HG03108 (cell line): Measurements from ENCODE around the gene SECISBP2.

Source experiments
- ATAC-seq: cut with Tn5 transposase; IDR thresholded peaks from one replicate; pipeline ENCODE4 v1.9.1; 2021; ENCODE audit warnings: moderate library complexity; ENCODE audit not compliant: unreplicated experiment

The SECISBP2 gene

DNA sequence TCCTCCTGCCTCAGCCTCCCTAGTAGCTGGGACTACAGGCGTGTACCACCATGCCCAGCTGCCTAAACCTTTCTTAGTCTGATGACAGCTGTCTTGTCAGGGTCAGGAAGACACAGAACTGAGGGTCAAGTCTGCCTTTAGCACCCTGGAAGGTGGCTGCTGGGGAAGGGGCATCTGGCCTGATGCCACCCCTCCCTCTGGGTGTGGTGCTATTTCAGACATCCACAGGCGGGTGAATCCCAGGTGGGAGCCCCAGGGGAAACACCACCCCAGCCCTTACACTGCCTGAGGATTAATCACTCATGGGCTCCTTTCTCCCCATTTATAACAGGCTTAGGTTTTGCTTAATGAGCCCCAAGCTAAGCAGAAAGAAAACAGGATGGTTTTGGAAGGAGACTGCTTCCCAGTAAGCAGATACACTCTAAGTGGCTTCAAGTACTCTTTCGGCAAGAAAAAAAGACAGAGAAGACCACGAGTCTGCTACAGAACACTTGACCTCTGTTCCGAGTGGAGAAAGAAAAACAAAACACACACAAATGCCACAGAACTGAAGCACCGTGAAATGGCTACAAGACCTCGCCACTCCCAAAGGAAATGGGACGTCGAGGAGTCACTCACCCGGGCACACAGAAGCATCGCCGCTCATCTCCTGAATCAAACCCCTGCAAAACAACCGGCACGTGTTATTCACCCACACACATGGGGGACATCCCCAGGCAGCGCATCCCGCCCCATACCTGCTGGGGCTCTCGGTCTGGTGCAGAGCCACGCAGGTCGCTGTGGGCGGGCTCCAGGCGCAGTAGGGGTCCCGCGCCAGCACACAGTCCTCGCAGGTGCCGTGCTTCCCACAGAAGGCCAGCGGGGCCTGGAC, 62.4 kb downstream of the SECISBP2 start:
- no peak for ATAC-seq

DNA sequence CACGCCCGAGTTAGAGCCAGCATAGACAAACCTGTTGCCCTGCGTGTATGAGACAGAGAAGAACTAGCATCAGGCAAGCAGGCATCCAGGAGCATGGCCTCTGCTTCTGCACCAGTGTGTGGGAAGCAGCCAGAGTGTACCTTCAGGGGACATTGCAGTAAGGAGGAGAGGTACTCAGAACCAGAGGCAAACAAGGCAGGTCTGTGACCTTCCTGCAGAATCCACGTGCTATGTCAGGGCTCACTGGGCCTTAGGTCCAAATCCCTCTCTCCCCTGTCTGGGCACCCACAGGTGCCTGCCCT, 63.0 kb downstream of the SECISBP2 start:
- ATAC-seq: no peak

DNA sequence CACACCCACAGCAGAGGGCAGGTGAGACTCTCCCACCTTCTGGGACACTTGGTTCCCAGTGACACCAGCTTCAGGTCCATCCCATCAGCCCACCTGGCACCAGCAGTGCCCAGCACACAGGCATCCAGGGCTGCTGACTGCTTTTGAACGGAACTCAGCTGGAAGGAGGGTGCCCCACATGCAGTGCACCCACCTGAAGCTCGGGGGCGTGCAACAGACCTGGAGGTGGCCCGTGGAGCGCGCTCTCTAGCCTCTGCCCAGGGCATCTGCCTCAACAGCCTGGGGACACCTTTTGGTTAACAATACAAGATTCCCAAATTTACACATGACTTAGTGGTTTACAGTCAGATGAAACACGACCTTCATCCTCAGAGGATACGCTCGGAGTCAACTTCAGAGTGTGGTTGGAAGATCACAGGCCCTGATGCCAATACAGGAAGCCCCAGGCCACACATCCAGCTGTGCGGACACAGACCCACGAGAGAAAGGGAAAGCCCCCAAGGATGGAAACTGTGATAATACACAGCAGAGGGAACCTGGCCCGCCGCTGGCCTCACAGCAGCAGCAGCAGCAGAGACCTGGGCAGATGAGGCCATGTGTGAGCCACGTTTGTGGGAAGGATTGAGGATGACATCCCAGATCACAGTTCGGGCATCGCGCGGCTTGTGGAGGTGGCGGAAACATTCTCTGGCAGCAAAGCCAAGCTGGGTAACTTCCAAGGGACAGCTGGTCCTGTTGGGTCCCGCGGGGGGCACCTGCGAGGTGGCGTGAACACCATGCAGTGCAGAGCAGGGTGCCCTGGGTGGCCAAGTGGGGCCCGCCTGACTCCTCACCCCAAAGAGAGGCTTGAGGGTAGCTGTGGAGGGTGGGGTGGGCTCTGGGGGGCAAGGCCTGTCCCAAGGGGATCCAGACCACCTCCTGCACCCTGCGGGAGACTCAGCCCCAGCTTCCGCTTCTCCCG, 64.0 kb downstream of the SECISBP2 start:
- ATAC-seq: no peak

DNA sequence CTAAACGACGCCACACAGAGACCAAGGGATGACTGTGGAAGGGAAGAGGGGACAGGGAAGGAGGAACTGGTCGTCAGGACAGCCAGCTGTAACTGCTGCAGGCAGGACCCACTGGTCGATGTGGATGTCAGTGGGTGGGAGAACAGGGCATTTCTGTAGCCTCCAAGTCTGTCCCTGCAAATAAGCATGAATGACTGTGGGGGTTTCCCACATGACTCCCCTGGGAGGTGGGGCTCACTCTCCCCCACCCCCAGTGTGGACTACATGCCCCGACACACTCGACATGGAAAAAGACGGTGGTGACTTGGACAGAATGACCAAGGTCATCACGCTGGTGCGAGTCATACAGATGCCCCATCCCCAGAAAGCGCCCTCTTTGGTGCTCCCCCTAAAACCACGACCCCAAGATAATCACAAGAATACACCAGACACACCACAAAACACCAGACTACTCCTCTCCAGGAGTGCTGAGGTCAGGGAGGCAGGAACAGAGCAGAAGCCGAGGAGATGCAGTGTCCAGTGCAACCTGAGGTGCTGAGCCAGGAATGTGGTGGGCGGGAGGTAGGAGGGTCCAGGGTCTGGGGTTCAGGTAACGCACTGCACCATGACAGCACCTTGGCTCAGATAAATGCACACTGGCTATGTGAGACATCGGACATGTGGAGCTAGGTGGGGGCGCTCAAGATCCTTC, 64.9 kb downstream of the SECISBP2 start:
- ATAC-seq: no peak

DNA sequence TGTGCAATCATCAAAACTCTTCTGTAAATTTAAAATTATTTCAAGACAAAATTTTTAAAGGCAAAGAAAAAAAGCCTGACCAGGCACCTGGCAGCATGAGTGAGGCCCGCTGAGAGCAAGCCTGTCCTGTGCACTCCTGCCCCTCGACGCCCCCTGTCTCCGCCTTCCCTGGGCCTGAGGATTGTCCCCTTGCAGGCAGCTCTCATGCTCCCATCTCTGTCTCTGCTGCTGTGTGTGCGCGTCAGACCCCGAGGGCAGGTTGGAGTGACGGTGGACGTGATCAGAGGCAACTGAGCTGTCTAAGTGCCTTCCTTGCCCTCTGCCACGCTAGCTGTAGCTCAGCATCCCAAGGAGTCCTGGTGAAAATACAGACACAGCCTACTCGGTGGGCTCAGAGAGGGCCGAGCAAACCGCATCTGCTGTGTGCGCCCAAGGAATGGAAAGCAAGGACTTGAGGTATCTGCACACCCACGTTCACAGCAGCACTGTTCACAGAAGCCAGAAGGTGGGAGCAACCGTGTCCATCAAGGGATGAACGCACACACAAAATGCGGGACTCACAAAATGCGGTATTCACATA, 65.5 kb downstream of the SECISBP2 start:
- ATAC-seq: no peak

DNA sequence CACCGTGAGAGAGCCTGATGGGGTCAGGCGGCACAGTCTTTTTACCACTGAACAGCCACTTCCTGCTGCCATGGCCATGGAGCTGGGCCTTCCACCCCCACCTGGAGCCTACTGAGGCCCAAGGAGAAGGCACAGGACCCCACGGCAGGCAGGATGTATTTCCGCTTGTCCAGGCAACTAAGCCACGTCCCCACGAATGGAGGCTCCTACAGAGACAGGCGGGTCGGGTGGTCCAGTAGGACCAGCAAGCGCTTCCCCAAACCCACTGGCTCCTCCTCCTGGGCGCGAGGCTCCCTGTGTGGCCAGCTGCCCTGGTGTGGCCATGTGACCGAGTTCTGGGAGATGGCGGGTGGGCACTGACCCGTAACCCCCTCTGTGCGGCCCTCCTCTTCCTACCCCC, 66.5 kb downstream of the SECISBP2 start:
- no peak for ATAC-seq

DNA sequence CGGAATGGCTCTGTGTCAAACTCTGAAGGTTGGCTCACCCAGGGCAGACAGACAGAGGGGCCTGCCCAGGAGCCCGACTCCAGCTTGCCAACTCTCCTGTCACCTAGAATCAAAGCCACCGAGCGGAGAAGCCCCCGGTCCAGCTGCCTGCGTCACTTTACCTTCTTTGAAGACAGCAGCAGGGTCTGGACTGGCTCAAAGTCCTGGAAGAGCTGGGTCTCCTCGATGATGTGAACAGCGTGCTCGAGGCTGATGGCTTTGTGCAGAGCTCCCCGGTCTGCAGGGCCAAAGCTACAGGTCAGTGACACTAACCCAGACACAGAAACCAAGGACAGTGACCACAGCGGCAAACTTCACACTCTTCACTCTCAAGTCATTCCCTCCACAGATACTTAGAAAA, 67.9 kb downstream of the SECISBP2 start:
- ATAC-seq: no peak

DNA sequence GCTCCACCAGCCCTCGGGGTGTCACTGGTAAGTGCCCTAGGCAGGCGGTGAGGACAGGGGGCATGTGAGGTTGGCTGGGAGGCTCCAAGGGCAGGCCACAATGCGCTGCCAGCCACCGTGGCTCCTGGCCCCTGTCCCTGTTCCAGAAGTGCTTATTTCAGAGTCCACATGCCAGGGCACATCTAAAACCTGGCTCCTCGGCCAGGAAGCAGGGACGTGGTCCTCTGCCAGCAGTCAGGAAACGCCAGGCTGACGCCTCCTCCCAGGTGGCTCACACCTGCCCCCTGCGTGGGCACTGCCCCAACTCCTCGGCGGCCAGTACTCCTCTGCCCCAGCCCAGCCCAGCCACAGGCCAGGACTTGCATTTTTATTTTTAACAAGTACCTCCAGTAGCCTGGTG, 68.5 kb downstream of the SECISBP2 start:
- ATAC-seq: no peak

DNA sequence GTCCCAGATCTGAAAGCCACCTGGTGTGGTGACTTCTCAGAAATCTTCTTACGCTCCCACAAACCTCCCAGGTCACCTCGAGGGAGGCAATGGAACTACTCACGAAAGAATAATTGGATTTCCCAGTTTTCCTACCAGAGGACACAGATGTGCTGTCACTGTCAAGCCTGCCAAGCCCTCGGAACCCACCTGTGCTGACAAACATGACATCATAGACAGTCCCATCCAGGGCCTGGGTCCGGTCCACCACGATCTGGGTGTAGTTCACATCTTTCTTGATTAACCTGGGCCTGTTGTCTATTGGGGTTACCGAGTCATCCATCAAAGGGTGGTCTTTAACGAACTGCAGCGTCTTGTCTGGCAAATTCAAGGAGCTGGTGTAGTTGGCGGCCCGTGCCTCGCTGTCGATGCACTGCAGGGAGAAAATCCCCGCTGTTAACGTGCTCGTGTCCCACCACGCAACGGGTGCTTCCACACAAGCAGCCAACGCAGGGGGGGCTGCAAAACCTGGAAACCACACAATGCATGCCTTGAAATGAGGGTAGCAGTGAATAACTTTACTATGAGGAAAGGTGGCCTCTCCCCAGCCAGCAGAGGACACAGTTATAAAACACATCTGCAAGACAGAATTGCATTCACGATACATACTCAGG, 69.0 kb downstream of the SECISBP2 start:
- ATAC-seq: no peak

DNA sequence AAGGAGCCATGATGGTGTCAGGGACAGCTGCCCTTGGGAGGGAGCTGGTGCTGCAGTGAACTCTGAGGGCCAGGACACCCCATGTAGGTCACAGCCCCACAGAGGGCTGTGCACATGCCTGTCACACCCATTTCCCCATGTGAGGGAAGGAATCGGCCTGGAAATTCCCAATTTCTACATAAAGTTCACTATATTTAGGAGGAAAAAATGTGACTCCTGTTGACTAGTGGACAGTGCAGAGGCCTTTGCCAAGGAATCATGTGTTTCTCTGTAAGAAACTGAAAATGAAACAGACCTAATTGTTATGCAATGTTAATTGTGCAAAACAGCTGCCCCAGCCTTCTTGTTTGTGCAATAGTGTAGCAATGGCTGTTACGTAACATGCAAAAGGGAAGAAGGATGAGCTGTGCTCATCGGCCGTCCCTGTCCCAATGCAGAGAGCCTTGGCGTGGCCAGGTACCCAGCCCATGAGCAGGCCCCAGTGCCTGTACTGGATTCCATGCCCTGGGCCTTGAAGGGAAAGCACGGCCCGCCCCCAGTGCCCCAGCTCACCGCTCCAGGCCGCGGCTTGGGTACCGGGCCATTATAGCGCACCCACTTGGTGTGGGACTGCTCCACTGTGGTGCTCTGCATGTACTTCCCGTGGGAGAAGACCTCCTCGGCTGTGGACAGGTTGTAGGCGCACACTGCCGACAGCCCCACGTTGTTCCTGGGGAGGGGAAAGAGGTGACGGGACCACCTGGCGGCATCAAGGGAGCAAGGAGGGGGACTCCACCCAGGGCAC, 70.0 kb downstream of the SECISBP2 start:
- no peak for ATAC-seq

DNA sequence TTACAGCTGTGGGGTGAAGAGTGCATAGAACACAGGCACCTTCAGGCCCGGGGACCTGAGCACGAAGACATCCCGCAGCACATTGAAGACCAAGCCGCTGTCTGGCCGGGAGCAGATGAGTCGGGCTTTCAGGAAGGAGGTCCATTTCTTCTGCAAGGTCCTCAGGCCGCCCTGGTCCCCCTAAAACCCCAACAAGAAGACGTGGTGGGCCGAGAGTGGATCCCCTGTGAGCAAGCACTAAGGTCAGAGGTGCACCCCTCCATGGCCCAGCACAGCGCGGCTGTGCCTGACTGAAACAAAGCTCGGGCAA, 70.5 kb downstream of the SECISBP2 start:
- ATAC-seq: no peak

DNA sequence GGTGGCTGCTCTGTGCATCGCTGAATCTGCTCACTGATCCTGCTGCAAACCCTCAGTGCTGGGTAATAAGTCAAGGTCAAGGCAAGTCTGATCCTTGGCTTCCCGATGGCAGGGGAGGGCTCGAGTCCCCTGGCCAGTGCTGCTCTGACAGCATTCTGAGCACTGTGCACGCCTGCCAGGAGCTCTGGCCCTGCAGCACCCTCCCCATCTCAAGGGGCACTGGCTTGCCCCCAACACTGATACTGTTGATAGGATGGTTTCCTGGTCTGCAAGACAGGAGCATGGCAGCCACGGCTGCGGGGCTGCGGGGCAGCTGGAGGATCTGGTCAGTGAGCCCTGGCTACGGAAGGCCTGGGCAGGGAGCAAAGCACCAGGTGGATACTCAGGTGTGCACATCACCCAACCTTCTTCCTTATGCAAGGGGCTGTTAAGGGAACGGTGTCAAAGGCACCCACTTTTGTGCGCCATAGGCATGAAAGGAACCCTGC, 71.8 kb downstream of the SECISBP2 start:
- no peak for ATAC-seq

DNA sequence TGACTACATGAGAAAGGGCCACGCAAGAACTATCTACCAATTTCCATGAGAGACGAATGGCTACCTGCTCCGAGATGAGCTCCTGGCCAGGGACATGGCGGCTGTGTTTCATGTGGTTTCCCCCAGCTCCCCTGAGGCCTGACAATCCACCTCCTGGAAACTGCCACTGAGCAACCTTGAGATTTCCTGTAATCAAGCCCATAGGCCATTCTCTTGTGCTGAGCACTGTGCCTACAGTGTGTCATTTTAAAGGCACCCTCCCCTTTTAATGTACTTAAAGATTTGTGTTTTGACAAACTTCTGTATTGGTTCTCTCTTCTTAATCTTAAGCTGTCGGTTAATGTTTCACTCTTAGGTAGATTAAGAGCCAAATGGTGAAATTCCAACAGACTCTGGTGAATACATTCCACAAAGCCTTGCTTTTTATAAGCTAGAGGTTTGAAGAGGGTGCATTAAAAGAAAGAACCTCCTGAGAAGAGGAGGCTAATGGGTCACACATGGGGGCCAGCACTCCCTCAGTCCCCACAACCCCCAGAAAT, 72.3 kb downstream of the SECISBP2 start:
- ATAC-seq: no peak

DNA sequence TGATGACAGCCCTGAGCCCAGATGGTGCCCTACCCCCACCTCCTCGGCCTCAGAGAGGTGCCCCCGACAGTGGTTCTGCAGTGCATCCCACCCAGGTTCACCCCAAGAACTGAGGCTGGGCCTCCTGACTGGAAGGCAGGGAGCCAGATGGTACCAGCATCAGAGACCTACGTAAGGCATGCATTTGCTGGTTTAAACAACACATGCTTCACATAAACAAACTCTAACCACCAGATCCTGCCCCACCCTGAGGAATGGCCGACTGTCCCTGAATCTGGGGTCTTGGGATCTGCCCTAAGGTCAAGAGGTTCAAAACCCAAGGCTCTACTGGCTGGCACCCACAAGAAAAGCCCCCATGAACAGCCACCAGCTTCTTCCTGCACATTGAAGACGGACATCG, 73.3 kb downstream of the SECISBP2 start:
- no peak for ATAC-seq

DNA sequence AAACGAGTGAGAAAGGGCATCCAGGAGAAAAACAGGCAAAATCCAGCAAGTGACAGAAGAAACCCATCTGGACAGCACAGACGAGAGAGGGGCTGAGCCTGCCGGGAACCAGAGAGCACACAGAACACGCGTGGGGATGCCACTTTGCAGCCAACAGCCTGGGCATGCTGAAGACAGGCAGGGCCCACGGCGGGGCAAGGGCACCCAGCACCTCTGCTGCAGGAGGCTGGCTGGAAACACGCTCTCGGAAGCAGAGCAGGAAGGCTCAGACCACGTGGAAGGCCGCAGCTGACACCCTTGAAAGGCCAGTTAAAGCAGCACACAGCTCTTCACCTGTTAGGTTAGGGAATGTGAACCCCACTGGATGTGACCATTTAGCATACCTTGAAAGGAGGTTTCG, 76.1 kb downstream of the SECISBP2 start:
- ATAC-seq: no peak

DNA sequence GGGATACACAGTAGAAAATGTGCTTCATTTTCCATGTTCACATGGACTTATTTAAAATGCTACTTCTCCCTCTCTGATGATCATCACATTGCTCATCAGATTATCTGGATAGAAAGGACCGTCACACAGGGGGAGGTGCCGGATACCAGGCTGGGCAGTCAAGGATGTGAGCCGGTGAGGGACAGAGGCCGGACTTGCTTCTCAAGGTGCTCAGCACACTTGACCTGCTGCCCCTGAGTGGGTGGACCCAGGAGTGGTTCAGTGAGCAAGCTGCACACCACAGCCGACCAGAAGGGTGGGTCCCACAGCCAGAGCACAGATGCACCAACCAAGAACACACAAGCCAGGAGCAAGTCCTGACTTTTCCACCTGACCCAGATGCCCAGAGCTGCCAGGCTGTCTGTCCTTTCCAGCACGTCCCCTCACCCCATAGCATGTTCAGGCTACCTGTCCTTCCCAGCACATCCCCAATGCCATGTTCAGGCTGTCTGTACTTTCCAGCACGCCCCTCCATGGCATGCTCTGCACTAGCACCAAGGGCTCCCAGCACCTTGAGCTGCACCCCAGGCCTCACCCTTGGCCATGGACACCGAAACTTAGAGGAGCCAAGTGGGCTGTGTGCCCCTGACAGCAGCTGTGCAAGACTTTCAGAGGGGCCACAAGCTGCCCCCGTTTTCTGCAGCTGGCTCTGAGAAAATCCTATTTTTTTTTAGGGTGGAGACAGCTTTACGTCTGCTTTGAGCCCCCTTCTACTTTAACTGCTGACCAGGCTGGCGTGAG, 77.8 kb downstream of the SECISBP2 start:
- no peak for ATAC-seq

DNA sequence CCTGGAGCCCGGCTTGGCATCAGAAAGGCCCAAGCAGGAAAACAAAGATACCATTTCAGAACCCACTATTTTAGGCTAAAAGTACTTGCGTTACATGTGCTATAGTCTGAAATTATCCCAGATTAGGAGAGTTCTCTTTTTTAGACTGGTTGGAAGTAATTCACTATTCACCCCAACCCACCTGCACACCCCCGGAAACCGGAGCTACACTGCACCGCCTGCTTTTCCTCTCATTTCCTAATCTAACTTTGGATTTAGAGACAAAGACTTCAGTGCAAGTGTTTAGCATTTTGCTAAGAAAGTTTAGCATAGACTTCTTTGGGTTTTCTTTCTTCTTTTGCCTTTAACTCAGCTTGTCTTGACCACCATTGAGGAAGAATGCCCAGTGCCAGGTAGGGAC, 79.2 kb downstream of the SECISBP2 start:
- ATAC-seq: no peak

DNA sequence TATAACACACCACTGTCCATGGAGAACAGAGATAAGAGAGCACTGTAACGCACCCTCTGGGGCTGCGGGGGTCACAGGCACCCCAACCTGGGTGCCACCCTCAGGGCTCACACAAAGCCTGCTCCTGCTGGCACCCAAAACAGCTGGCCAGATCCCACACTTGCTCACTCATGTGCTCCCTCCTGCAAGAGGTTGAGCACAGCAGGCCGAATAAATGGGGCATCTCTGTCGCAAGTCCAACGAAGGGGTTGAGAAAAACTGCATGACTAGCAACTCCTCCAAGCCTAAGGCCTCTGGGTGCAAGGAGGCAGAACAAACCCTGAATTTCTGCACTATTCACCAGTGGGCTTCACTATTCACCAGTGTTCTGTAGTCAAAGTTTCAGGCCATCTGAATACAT, 80.3 kb downstream of the SECISBP2 start:
- no peak for ATAC-seq
